ENCODE measurements around the gene GGA2.
A peak's percentile ranks its signal among the peaks of the same experiment; 100 is the strongest.

GGA2 gene

DNA sequence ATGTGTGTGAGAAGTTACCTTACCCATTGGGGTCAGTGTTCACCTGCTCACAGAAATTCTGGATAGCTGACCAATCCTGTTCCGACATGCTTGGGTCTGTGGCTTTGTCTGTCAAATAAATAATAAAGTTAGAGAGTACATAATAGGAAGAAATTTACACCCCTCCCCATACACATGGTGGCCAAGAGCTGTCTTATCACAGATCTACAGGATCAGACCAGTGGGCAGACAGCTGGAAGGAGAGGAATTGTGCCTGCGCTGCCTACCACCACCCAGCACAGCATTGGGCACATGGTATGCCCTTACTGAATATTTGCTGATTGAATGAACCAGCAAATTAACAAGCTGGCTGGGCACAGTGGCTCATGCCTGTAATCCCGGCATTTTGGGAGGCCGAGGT lies 14.6 kb downstream of the GGA2 start:
- TF ChIP-seq, protein P1, sequence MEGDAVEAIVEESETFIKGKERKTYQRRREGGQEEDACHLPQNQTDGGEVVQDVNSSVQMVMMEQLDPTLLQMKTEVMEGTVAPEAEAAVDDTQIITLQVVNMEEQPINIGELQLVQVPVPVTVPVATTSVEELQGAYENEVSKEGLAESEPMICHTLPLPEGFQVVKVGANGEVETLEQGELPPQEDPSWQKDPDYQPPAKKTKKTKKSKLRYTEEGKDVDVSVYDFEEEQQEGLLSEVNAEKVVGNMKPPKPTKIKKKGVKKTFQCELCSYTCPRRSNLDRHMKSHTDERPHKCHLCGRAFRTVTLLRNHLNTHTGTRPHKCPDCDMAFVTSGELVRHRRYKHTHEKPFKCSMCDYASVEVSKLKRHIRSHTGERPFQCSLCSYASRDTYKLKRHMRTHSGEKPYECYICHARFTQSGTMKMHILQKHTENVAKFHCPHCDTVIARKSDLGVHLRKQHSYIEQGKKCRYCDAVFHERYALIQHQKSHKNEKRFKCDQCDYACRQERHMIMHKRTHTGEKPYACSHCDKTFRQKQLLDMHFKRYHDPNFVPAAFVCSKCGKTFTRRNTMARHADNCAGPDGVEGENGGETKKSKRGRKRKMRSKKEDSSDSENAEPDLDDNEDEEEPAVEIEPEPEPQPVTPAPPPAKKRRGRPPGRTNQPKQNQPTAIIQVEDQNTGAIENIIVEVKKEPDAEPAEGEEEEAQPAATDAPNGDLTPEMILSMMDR (IDR thresholded peaks at IDR 0.05; ENCODE audit: low read depth, low read length, missing control alignments) = no peak
- no peak for DNase-seq
- no peak overlapping the region for H3K27ac ChIP-seq
- in situ Hi-C loops (cut with HindIII; ENCODE audit: low pct_ligation_motif_present, low sequenced_read_pairs) = no loop called here
- H3K36me3 ChIP-seq (replicated peaks) = peaks cover 14% of the 10 kb centered on the region
- no peaks in the 10 kb centered on the region for H3K27me3 ChIP-seq (replicated peaks)
- H3K4me3 ChIP-seq (ENCODE audit: low read depth, low read length) = no peak overlapping the region

DNA sequence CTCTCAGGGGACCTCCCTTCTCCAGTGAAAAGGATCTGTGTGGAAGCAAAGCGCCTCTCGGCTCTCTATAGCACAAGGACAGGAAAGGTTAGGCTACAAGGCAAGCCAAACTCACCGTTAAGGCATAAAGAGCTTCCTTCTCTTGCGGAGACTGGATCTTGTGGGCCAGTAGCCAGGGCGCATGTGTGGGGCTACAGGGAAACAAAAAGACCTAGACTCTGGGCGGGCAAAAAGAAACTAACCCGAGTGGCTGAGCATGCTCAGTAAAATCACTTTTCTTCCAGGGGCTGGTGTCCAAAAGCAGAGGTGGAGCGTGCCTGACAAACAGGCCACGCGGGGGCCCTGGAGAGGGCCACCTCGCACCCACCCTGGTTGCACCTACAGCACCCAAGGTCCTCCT lies 16.1 kb downstream of the GGA2 start:
- in situ Hi-C loops (cut with HindIII; ENCODE audit: low pct_ligation_motif_present, low sequenced_read_pairs) = no loop called here
- TF ChIP-seq, protein P1 (IDR thresholded peaks at IDR 0.05; ENCODE audit: low read depth, low read length, missing control alignments) = no peak
- Histone ChIP-seq H3K27me3 (replicated peaks) (no peaks in the 10 kb centered on the region), H3K27ac (no peak overlapping the region), H3K36me3 (replicated peaks) (peaks cover 24% of the 10 kb centered on the region), H3K4me3 (ENCODE audit: low read depth, low read length) (no peak overlapping the region)
- DNase-seq = no peak

DNA sequence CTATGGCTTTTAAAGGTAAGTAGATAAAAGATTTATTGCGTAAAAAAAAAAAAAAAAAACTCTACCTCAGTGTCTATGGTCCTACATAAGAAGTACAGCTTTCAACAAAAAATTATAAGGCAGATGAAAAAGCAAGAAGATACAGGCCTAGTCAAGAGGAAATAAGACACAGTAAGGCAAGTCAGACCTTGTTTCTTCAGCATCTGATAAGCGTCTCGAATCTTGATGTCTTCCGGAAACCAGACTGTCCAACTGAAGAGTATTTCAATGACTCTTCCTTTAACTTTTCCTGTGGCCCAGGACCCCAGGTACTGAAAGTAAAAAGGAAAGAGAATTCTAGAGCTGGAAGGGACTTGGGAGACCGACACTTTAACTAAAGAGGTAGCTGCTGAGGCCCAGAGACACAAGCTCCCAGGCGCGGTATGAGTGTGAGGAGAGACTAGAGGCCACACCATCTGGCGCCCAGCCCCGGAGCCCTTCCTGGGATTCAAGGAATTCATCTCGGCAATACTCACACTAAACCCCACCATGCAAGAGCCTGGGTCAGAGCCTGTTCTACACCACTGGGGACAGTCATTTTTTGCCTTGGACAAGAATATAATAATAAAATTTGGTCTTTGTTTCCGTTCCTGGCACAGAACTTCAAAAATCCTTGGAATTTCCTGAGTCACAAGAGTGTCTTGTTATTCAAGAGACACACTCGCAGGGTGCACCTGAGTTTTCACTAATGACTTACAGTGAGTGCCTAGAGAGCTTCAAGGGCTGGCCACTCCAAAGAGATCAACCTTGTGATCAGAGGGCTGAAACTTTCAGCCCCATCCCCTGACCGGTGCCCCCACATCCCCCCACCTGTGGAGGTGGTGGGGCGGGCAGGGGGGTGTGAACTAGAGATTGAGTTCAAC lies 18.6 kb downstream of the GGA2 start:
- Histone ChIP-seq H3K36me3 (replicated peaks) (peaks cover 46% of the 10 kb centered on the region), H3K4me3 (ENCODE audit: low read depth, low read length) (no peak overlapping the region), H3K27me3 (replicated peaks) (no peaks in the 10 kb centered on the region), H3K27ac (peak overlapping the region; percentile 12)
- in situ Hi-C loops (cut with HindIII; ENCODE audit: low pct_ligation_motif_present, low sequenced_read_pairs) = no loop called here
- TF ChIP-seq, protein P1 (IDR thresholded peaks at IDR 0.05; ENCODE audit: low read depth, low read length, missing control alignments) = no peak
- peak; percentile 10 for DNase-seq

DNA sequence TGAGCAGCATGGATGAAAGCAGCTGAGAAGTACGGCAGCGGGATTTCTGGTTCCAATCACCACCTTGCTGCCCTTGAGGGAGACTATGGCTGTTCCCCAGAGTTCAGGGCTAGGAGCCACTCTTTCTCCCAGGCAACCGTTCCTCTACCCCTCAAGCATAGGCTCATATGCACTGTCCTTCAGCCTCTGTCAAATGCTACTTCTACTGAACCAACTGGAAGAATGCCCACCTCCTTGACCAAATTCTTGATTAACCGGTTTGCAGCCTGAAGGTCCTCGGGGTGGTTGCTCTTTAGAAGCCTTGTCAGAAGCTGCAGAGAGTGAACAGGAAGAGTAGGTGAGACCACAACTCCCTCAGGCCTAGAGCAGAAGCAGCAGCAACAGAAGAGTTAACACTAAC lies 23.8 kb downstream of the GGA2 start:
- Histone ChIP-seq H3K4me3 (ENCODE audit: low read depth, low read length) (no peak overlapping the region), H3K36me3 (replicated peaks) (peaks cover 71% of the 10 kb centered on the region), H3K27me3 (replicated peaks) (no peaks in the 10 kb centered on the region), H3K27ac (no peak overlapping the region)
- TF ChIP-seq, protein P1 (IDR thresholded peaks at IDR 0.05; ENCODE audit: low read depth, low read length, missing control alignments) = no peak
- DNase-seq = no peak
- in situ Hi-C loops (cut with HindIII; ENCODE audit: low pct_ligation_motif_present, low sequenced_read_pairs) = no loop called here

DNA sequence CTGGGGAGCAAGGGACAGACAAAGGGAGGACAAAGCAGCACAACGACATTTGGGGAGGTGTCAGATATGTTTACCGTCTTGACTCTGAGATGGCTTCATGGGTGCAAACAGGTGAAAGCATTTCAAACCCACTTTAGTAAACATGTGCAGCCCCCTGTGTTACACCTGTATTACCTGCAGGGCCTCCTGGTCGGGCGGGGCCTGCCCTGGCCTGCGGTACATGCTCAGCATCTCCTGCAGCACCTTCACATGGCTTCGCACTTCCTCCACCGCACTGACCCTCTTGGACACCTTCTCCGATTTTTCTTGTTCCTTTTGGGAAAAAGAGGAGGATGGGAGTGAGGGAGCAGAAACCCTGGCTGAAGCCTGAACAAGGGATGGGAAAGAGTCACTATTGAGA lies 24.5 kb downstream of the GGA2 start:
- Histone ChIP-seq H3K27me3 (replicated peaks) (no peaks in the 10 kb centered on the region), H3K4me3 (ENCODE audit: low read depth, low read length) (no peak overlapping the region), H3K27ac (no peak overlapping the region), H3K36me3 (replicated peaks) (peaks cover 74% of the 10 kb centered on the region)
- TF ChIP-seq, protein P1 (IDR thresholded peaks at IDR 0.05; ENCODE audit: low read depth, low read length, missing control alignments) = no peak
- in situ Hi-C loops (cut with HindIII; ENCODE audit: low pct_ligation_motif_present, low sequenced_read_pairs) = no loop called here
- no peak for DNase-seq

DNA sequence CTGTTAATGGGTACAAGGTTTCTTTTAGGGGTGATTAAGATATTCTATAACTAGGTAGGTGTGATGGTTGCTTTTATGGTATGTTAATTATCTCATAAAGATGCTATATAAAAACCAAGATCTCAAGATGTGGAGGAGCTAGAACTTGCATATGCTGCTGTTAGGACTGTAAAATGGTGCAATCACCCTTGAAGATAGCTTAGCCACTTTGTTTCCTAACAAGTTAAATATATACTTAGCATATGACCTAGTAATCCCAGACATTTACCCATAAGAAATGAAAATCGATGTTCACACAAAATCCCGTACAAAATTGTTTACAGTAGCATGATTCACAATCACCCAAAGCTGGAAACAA lies 25.1 kb downstream of the GGA2 start:
- in situ Hi-C loops (cut with HindIII; ENCODE audit: low pct_ligation_motif_present, low sequenced_read_pairs) = no loop called here
- DNase-seq = no peak
- peaks cover 77% of the 10 kb centered on the region for H3K36me3 ChIP-seq (replicated peaks)
- H3K27me3 ChIP-seq (replicated peaks) = no peaks in the 10 kb centered on the region
- H3K27ac ChIP-seq = no peak overlapping the region
- H3K4me3 ChIP-seq (ENCODE audit: low read depth, low read length) = no peak overlapping the region
- TF ChIP-seq, protein P1 (IDR thresholded peaks at IDR 0.05; ENCODE audit: low read depth, low read length, missing control alignments) = no peak

Measured in brain microvascular endothelial cell (primary cell).